Measurements from ENCODE around the gene PLCD3. TPM values are rescaled to one million over a fixed set of nuclear protein-coding genes. Genes with fewer than 3 reads are reported as not detected.

PLCD3 gene
- total RNA-seq (100 to 1,000 TPM in 5 of 9 donors, 10 to 100 TPM in 3, 1 to 10 TPM in 1; 5.8 to 246 (median 148) TPM), polyA plus RNA-seq (10 to 100 TPM; 33.2 to 68.1 (median 36.4) TPM)
- long read RNA-seq, donor 1, full-length matches to known transcripts, result 2 of 2 reads
- long read RNA-seq, donor 1, partial matches to known transcripts, result 0 of 2 reads
- long read RNA-seq, donor 1, other reads (novel, unspliced or antisense), result 0 of 2 reads
- long read RNA-seq, donor 2, result 0 reads
- long read RNA-seq, donor 3, result 0 reads
- long read RNA-seq, donor 4, partial matches to known transcripts, result 5 of 13 reads
- long read RNA-seq, donor 4, other reads (novel, unspliced or antisense), result 8 of 13 reads
- long read RNA-seq, donor 5, full-length matches to known transcripts, result 91 of 142 reads
- long read RNA-seq, donor 5, partial matches to known transcripts, result 23 of 142 reads
- long read RNA-seq, donor 5, other reads (novel, unspliced or antisense), result 28 of 142 reads
- long read RNA-seq, donor 6, partial matches to known transcripts, result 17 of 17 reads
- long read RNA-seq, donor 6, other reads (novel, unspliced or antisense), result 0 of 17 reads
- long read RNA-seq, donor 7, result 0 reads
- long read RNA-seq, donor 8, full-length matches to known transcripts, result 1 of 1 reads
- long read RNA-seq, donor 8, partial matches to known transcripts, result 0 of 1 reads
- long read RNA-seq, donor 8, other reads (novel, unspliced or antisense), result 0 of 1 reads
- long read RNA-seq, donor 9, result 0 reads
- long read RNA-seq, donor 10, result 0 reads

GRCh38 chr17:45132320-45132571 lies at the start of gene PLCD3:
PLCD3 (minus strand) TSS chr17:45132515; CDS start chr17:45132410, 105 bp downstream.
- Histone ChIP-seq H3K9me3 (replicated peaks in 1 of 3) (no peaks in the 10 kb centered on the region), H3K27ac (peak within 1 kb of the TSS; percentile 86 to 98 (median 97)), H3K27me3 (no peaks in the 10 kb centered on the region), H3K4me3 (peak within 1 kb of the TSS; percentile 36 to 93 (median 72)), H3K4me1 (replicated peaks in 1 of 2) (peaks cover 47 to 59% of the 10 kb centered on the region in 2 donors), H3K36me3 (replicated peaks in 1 of 2) (no peaks in the 10 kb centered on the region)
- peak in 1 of 2 donors; percentile 74 for TF ChIP-seq POLR2A (IDR thresholded peaks at IDR 0.05)
- no peak for TF ChIP-seq CTCF (IDR thresholded peaks at IDR 0.05)
- 0% methylated on average over 36 of the region's 36 CpGs; no CpG with 5 or more reads in 2 of the 4 donors for WGBS, 4 donors
- no peak for DNase-seq
- intact Hi-C loops (cut with DNase I), result loop anchor here in 1 of 2 donors (10.0 kb wide), 1 partner anchor 357 kb away; no protein-coding TSS in a partner anchor

- H3K4me1 ChIP-seq (replicated peaks in 1 of 2), result peaks cover 13 to 22% of the 10 kb centered on the region in 2 donors
- no peaks in the 10 kb centered on the region for H3K36me3 ChIP-seq (replicated peaks in 1 of 2)
- no peak overlapping the region for H3K4me3 ChIP-seq
- no peaks in the 10 kb centered on the region for H3K27me3 ChIP-seq
- no peaks in the 10 kb centered on the region for H3K9me3 ChIP-seq (replicated peaks in 1 of 3)
- TF ChIP-seq CTCF (IDR thresholded peaks at IDR 0.05) (no peak), POLR2A (IDR thresholded peaks at IDR 0.05) (no peak)
- no peak overlapping the region for H3K27ac ChIP-seq
- WGBS, 4 donors, result 69 to 90% (median 83%) methylated on average over 2 to 7 of the region's 7 CpGs
- no peak for DNase-seq
- intact Hi-C loops (cut with DNase I), result no loop called here
These were observed 45.2 kb upstream of the PLCD3 start for GRCh38 chr17:45177563-45177962.

- TF ChIP-seq POLR2A (IDR thresholded peaks at IDR 0.05), result no peak
- TF ChIP-seq CTCF (IDR thresholded peaks at IDR 0.05), result no peak
- 75 to 83% (median 81%) methylated on average over 3 of the region's 3 CpGs for WGBS, 4 donors
- Histone ChIP-seq H3K27ac (peak overlapping the region in 4 of 5 donors; percentile 0 to 61 (median 26)), H3K27me3 (no peaks in the 10 kb centered on the region), H3K4me1 (replicated peaks in 1 of 2) (peaks cover 26 to 39% of the 10 kb centered on the region in 2 donors), H3K4me3 (no peak overlapping the region), H3K9me3 (replicated peaks in 1 of 3) (no peaks in the 10 kb centered on the region), H3K36me3 (replicated peaks in 1 of 2) (no peaks in the 10 kb centered on the region)
- DNase-seq, result no peak
- intact Hi-C loops (cut with DNase I), result no loop called here
These were observed 43.4 kb upstream of the PLCD3 start for GRCh38 chr17:45175759-45176115.

GRCh38 chr17:45172541-45173286 lies 40.4 kb upstream of the PLCD3 start:
- peak; percentile 80 to 91 (median 87) for DNase-seq
- WGBS, 4 donors, result 16 to 37% (median 22%) methylated on average over 8 to 10 of the region's 10 CpGs
- peak overlapping the region in 3 of 4 donors; percentile 6 to 52 (median 25) for H3K4me3 ChIP-seq
- H3K36me3 ChIP-seq (replicated peaks in 1 of 2), result peaks cover 0 to 10% of the 10 kb centered on the region in 2 donors
- intact Hi-C loops (cut with DNase I), result no loop called here
- peak in 3 of 6 experiments; percentile 12 to 18 (median 18) for TF ChIP-seq CTCF (IDR thresholded peaks at IDR 0.05)
- TF ChIP-seq POLR2A (IDR thresholded peaks at IDR 0.05), result peak; percentile 24 to 68
- peak overlapping the region; percentile 69 to 93 (median 83) for H3K27ac ChIP-seq
- H3K27me3 ChIP-seq, result no peaks in the 10 kb centered on the region
- no peaks in the 10 kb centered on the region for H3K9me3 ChIP-seq (replicated peaks in 1 of 3)
- H3K4me1 ChIP-seq (replicated peaks in 1 of 2), result peaks cover 26 to 43% of the 10 kb centered on the region in 2 donors

All from adrenal gland (tissue), 19 donors.